DMS 273 (cell line): ENCODE data around the gene TOR4A.

Source experiments
- DNase-seq: peaks from one replicate; lab custom pipeline; 2025; ENCODE audit not compliant: unreplicated experiment; lab: John Stamatoyannopoulos, UW

Gene TOR4A

DNA sequence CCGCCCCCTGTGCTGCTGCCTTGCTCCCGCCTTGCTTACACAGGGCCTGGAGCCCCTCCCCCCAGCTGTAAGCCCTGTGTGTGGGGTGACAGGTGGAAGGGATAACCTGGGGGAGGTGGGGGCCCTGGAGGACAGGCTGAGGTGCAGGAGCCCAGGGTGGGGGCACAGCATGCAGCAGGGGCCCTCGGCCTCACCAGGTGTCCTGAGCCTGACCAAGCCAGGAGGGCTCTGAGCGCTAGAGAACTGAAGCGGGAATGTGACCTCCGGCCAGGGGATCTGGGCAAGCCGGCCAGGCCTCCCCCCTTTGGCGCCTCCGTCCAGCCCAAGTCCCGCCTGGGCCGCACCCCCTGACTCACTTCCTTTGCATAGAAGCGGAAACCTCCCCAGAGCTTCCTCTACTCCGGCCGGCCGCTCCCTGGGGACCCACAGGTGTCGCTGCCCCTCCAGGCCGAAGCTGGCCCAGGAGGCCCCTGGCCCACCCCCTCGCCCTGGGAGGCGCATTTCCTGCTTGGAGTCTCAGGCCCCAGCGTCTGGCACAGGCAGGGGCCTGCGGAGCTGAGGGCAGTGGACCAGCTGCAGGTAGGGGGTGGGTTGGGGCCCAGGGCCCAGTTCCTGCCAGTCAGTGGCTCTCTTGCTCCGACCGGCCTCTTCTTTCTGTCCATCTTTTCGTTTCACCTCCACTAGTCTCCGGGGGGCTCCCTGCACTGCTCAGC, at the start of gene TOR4A:
Gene TOR4A (plus strand): TSS at position 398 of the 713 bp plus-strand sequence. CDS start 964 bp downstream, outside the sequence.
- no peak for DNase-seq

DNA sequence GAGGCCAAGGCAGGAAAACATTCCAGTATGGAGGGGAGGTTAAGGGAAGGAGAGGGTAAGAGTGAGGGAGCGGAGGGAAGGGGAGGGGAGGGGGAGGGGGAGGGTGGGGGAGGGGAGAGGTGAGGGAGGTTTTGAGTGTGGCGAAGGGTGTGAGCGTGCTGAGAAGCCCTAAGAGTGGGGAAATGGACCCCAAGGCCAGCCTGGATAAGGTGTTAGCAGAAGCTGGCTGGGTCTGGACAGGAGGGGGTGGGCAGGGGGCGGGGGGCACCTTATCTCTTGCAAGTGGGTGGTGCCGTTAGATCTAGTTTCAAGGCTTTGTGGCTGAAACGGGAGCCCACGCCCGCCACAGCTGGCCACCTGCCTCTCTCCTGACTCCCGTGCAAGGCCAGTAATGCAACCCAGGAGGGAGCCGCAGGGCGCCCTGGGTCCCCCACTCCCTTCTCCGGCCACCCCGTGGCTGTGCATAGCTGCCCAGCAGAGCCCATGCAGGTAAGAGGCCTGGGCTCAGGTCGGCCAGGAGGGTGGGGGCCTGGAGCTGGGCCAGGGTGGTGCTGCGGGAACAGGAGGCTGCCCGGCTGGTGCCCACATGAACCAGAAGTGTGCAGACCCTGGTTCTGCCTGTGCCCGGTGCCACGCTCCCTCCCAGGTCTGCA, 49.5 kb upstream of the TOR4A start:
- DNase-seq: no peak

DNA sequence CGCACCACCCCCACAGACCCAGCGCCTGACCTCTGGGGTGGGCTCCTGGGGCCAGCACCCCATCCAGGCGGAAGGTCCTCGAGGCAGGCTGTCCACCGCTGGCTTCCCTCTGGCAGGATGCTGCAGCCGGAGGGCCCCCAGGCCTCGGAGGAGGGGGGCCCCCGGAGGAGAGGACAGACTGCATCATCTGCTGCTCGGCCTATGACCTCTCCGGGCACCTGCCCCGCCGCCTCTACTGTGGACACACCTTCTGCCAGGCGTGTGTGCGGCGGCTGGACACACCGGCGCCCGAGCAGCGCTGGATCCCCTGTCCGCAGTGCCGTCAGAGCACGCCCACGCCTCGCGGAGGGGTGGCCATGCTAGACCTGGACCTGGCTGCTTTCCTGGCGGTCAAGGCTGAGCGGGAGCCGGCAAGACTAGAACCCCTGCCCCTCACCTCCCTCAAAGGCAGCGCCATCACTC, 49.0 kb upstream of the TOR4A start:
- no peak for DNase-seq

DNA sequence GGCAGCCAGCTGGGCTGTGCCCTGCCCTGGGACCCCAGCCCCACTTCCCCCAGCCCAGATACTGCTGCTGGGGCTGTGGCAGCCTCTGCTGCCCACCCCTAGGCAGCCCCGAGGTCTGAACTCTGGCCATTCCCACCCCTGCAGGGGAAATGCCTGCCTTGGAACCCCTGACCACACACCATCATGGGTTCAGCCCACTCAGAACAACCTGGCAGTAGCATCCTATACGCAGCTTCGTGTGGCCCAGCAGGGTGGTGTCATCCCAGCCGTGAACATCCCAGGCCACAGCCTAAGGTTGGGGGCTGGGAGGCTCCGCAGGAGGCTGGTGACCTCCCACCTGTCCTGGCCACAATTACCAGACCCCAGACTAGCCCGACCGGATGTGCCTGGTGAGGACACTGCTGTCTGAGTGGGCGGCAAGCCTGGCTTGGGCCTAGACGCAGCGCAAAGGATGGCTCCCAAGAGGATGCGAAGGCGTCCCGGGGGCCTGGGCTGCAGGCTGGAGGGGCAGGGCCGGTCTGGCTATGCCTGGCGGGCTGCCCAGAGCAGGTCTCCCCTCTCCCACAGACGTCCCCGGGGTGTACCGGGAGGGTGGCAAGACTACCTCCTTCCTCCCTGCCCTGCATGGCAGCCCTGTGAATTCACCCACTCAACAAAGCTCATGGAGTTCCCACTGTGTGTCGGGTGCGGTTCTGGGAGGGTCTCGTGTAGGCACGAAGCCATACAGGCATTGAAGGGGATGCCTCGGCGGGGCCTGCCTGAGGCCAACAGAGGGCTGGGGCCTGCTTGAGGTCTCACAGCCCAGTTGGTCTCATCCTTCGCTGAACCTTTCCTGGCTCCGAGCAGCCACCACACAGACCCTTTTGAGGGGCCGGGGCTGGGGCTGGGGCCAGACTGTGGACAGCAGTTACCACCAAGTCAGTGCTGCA, 48.3 kb upstream of the TOR4A start:
- no peak for DNase-seq

DNA sequence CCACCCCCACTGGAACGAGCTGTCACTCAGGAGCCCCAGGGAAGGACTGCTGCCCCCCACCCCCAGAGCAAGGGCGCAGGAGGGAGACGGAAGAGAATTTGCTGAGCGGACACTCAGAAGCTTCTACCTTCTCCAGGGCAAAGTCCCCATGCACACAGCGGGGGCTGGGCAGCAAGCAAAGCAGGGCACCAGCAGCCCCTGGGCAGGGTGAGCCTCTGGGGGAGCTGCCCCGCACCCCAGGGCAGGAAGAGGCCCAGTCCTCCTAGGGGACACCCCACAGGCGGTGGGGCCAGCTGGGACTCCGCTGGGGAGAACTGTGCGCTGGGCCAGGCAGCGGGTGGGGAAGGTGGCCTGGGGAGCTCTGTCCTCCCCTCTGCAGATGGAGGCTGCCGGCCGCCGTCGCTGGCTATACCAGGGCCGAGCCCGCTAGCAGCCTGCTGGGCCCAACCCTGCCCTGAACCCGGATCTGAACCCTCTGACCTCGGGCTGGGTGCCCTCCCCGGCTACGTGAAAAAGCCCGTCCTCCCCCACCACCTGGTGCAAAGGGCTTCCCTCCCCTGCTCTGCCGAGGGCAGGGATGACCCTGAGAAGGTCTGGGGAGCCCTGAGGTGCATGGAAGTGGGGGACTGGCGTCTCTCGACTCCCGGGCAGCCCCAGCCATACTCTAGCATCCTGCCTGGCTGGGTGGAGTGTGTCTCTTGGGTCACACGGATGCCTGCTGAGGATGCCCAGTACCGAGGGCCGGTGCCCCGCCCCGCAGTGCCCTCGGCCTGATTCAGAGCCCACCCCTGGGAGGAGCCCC, 47.4 kb upstream of the TOR4A start:
- DNase-seq: no peak

DNA sequence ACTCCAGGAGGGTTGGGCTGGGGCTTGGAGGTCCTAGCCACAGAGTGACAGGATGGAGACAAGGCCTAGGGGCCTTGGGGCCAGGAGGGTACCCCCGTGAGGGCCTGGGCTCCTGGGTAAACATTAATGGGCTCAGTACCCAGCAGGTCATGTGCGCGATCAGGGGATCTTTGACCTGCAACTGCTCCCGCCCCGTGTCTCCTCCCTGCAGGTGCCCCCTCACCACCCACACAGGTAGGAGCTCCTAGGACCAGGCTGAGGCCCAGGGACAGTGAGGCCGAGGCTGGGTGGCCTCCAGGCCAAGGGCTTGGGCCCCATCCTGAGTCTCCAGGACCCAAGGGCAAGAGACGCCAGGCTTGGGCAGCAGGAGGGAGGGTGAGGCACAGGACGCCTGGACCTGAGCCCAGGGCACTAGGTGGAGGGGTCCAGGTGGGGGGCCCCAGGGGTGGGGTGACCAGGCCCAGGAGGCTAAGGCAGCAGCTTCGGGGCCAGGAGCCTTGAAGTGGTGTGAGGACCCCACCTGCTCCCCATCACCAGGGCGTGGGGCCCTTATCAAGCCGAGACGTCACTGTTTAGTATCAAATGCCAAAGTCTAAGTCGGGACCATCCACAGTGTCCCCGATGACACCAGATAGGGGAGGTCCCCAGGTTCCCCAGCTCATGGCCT, 46.7 kb upstream of the TOR4A start, which contains the start of gene SLC34A3:
Gene SLC34A3 (plus strand): TSS at position 197 of the 667 bp plus-strand sequence. CDS start 802 bp downstream, outside the sequence.
- DNase-seq: no peak

DNA sequence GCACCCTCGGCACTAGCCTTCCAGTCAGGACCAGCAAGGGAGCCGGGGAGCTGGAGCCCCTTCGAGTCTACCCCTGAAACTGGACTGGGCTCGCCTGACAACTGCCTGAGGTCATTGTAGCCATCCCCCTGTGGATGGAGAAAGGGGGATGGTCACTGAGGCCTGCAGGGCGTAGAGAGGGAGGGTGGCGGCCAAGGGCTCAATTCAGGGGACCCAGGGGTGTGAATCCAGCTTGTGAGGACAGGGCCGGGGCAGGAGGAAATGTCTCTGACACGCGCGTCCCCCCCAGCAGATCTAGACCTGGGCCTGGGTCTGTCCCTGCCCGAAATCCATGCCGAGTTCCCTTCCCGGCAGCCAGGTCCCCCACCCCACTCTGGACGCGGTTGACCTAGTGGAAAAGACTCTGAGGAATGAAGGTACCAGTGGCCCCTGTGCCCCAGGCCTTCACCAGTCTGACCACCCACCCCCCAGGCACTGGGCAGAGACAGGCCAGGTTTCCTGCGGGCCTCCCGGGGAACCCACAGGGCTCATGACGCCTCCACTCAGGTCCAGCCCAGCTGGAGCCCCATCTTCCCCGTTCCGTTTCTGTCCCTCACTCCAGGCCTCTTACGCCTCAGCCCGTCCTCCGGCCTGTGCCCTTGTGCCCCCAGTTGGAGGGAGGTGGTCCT, 46.0 kb upstream of the TOR4A start:
- no peak for DNase-seq

DNA sequence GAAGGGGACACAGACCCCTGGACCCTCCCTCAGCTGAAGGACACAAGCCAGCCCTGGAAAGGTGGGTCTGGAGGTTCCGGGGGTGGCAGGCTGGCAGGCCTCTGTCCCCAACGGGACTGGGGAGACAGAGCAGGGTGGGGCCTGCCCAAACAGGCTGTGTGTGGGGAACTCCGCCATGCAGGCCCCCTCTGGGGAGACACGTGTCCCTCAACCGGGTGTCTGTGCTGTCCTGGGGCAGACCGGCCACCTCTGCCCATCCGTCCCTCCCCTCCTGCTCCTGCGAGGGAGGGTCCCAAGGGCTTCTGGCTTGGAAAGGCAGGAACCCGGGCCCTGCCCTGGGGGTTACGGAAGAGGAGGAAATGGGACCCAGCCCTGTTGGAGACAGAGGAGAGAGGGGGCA, 45.4 kb upstream of the TOR4A start:
- no peak for DNase-seq

DNA sequence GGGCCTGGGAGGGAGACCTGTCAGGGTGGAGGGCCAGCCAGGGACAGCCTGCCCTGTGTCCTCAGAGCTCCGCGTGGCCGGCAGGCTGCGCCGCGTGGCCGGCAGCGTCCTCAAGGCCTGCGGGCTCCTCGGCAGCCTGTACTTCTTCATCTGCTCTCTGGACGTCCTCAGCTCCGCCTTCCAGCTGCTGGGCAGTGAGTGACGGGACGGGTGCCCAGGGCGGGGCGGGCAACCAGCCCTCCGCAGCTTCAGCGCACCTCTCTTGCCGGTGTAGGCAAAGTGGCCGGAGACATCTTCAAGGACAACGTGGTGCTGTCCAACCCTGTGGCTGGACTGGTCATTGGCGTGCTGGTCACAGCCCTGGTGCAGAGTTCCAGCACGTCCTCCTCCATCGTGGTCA, 45.0 kb upstream of the TOR4A start:
- DNase-seq: no peak

DNA sequence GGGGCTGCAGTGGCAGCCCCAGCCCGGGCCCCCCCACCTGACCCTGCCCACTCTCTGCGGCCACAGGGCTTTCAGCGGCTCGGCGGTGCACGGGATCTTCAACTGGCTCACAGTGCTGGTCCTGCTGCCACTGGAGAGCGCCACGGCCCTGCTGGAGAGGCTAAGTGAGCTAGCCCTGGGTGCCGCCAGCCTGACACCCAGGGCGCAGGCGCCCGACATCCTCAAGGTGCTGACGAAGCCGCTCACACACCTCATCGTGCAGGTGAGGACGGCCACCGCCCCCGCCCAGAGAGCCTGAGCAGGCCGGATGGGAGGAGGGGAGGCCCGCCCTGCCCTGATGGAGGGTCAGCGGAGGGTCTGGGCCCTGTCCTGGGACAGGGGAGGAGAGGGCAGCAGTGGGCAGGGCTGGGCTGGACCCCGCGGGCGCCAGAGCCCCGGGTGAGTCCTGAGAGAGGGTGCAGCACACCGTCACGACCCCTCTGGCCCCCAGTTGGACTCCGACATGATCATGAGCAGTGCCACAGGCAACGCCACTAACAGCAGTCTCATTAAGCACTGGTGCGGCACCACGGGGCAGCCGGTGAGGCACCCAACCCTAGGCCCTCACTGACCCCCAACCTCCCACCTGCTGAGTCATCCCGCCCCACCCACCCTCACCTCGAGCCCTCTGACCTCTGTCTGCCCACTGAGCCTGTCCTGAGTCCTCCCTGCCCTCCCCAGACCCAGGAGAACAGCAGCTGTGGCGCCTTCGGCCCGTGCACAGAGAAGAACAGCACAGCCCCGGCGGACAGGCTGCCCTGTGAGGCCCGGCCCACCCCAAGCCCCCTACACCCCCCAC, 44.2 kb upstream of the TOR4A start:
- no peak for DNase-seq

DNA sequence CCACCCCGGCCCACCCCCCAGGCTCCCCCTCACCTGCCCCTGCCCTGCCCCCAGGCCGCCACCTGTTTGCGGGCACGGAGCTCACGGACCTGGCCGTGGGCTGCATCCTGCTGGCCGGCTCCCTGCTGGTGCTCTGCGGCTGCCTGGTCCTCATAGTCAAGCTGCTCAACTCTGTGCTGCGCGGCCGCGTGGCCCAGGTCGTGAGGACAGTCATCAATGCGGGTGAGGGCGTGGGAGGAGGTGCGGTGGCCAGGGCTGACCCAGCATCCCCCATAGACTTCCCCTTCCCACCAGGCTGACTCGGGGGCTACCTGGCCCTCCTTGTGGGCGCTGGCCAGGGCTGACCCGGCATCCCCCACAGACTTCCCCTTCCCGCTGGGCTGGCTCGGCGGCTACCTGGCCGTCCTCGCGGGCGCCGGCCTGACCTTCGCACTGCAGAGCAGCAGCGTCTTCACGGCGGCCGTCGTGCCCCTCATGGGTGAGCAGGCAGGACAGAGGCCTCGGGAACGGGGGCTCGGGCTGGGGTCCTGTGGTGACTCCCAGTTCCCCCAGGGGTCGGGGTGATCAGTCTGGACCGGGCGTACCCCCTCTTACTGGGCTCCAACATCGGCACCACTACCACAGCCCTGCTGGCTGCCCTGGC, 43.4 kb upstream of the TOR4A start:
- no peak for DNase-seq

DNA sequence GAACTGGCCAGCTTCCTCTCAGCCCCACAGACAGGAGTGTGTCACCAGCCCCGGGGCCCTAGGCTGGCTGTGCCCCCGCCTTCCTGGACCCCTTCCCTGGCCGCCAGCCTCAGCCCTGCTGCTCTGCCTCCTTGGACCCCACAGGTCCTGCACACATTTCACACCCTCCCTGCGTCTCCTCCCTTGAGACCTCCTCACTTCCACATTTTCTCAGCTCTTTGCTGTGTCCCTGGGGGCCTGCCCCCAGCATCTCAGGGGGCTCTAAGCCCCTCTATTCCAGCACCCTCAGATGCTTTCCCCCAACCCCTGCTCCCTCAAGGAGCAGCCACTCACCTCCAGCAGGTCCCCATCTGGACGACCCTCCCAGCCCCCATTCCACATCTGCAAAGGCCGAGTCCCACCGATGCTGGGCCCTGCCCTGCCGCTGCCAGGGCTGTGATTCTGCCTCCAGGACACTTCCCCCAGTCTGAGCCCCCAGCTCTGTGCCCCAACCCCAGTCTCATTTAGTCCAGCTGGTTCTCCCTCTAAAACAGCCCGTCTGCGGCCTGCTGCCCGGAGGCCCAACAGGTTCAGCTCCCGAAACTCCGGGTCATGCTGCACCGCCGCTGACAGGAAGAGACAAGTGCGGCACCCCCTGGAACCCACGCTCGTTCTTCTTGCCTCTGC, 42.6 kb upstream of the TOR4A start:
- DNase-seq: no peak

DNA sequence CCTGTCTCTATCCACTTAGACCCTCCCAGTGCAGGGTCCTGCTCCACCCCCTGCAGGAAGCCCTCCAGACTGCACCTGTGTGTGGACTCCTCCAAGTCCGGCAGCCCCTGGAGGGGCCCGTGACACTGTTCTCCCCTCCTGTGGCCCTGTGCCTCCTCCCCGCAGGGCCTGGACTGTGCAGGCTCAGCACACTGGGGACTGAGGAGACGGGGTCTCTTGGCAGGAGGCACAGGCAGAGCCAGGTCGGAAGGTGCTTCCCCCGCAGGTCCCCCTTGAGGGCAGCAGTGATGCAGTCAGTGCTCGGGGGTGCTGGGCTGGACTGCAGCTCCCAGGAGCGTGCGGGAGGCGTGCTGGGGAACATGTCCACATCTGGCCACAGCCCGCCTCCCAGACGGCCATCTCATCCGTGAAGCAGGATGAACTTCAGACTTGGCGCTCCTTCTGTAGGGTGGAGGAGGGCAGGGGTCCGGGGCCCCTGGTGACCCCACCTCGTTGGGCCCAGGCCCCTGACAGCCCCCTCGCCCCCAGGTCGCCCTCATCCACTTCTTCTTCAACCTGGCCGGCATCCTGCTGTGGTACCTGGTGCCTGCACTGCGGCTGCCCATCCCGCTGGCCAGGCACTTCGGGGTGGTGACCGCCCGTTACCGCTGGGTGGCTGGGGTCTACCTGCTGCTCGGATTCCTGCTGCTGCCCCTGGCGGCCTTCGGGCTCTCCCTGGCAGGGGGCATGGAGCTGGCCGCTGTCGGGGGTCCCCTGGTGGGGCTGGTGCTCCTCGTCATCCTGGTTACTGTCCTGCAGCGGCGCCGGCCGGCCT, 41.9 kb upstream of the TOR4A start:
- no peak for DNase-seq

DNA sequence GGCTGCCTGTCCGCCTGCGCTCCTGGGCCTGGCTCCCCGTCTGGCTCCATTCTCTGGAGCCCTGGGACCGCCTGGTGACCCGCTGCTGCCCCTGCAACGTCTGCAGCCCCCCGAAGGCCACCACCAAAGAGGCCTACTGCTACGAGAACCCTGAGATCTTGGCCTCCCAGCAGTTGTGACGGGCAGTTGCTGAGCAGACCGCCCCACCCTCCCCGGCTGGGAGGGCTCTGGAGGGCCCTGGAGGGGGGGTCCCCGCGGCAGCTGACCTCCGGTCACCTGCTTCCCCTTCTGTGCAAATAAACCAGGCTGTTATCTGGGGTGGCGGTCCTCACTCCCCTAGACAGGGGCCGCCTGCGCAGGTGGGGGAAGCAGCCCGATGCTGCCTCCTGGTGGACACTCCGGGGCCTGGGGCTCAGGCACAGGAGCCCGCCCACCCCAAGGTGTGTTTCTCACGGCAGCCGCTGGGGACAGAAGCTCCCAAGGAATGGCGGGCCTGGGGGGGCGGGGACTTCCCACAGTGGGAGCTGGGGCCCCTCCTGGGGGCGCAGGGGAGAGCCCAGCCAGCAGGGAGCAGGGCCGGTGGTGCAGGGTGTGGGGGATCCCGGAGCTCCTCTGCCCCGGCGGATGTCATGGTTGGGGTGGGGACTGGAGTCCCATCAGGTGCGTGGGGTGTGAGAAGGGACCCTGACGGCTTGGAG, 41.1 kb upstream of the TOR4A start:
- DNase-seq: peak; percentile 92

DNA sequence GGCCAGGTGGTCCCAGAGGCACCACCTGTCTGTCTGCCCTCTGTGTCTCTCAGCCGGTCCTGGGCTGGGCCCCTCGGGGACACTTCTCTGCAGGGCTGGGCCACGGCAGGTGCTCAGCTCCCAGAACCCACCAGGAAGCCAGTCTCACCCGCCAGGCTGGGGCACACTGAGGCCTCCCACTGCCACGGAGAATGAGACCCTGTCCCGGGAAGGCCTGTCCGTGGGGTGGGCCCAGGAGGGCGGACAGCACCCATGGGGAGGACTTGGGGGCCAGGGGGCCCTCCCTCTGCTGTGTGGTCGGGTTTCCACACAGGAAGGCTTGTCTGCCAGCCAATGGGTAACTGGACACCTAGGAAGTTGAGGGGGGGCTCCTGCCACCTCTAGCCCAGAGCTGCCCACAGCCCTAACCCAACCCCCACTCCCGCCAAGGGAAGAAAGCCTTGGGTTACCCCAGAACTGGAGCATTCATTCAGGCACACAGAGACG, 40.5 kb upstream of the TOR4A start:
- no peak for DNase-seq
